C4-2B (cell line): ENCODE results near the gene SYT1.

ENCODE experiments used
- ZFX ChIP-seq: fragments of 450-650 bp; IDR thresholded peaks from 2 replicates; pipeline ENCODE4 v1.6.1; 2017
- TF ChIP-seq, protein P1 (sequence below): fragments of 450-650 bp; conservative IDR thresholded peaks from 2 replicates; pipeline ENCODE4 v1.5.1; 2017; ENCODE audit warnings: mild to moderate bottlenecking

GRCh38 chr12:79423560-79423959, 559.0 kb downstream of the SYT1 start:
- TF ChIP-seq, protein P1, sequence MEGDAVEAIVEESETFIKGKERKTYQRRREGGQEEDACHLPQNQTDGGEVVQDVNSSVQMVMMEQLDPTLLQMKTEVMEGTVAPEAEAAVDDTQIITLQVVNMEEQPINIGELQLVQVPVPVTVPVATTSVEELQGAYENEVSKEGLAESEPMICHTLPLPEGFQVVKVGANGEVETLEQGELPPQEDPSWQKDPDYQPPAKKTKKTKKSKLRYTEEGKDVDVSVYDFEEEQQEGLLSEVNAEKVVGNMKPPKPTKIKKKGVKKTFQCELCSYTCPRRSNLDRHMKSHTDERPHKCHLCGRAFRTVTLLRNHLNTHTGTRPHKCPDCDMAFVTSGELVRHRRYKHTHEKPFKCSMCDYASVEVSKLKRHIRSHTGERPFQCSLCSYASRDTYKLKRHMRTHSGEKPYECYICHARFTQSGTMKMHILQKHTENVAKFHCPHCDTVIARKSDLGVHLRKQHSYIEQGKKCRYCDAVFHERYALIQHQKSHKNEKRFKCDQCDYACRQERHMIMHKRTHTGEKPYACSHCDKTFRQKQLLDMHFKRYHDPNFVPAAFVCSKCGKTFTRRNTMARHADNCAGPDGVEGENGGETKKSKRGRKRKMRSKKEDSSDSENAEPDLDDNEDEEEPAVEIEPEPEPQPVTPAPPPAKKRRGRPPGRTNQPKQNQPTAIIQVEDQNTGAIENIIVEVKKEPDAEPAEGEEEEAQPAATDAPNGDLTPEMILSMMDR = no peak
- TF ChIP-seq ZFX = no peak
